PC-9 (cell line): Measurements from ENCODE around the gene MPIG6B. TPM values are rescaled to one million over a fixed set of nuclear protein-coding genes. Genes with fewer than 3 reads are reported as not detected.

ENCODE experiments used
- BruUV-seq: library from RNA; stranded (reverse); fragments of 400-500 nt; replicated peaks from 2 replicates; lab custom pipeline; 2021; lab: Mats Ljungman, UMichigan
- CTCF ChIA-PET: fragments of 300-600 bp; sonication (Branson Sonifier 250); formaldehyde crosslinking; loops from one replicate; lab custom pipeline; 2022; ENCODE audit warnings: antibody characterized with exemption; lab: Charles Lee
- POLR2A ChIA-PET: fragments of 300-600 bp; sonication (Branson Sonifier 250); formaldehyde crosslinking; loops from one replicate; lab custom pipeline; 2022; ENCODE audit warnings: antibody characterized with exemption; ENCODE audit not compliant: unreplicated experiment; lab: Charles Lee
- DNase-seq, 2 experiments: peaks; one replicate each; pipeline versions ENCODE4 v3.0.0 to v3.0.0-alpha.2; 2015 to 2022; ENCODE audit warnings: mixed read lengths in 1 of 2
- H2AFZ ChIP-seq: fragments of 200-600 bp; sonication (generic); 2 replicates; pipeline ENCODE4 v1.8.1; 2017; ENCODE audit warnings: antibody characterized with exemption
- H3F3A ChIP-seq: fragments of 200-600 bp; sonication (generic); 2 replicates; pipeline ENCODE4 v1.8.1; 2017; ENCODE audit warnings: antibody characterized with exemption, mild to moderate bottlenecking, low read depth; ENCODE audit not compliant: insufficient read depth
- H3K27ac ChIP-seq: fragments of 200-600 bp; sonication (generic); 2 replicates; pipeline ENCODE4 v1.6.1; 2016; ENCODE audit warnings: mixed run types
- H3K27me3 ChIP-seq: fragments of 200-600 bp; sonication (generic); 2 replicates; pipeline ENCODE4 v1.6.1; 2016; ENCODE audit warnings: low read depth, mixed run types; ENCODE audit not compliant: insufficient read depth
- H3K36me3 ChIP-seq: fragments of 200-600 bp; sonication (generic); 2 replicates; pipeline ENCODE4 v1.6.1; 2016; ENCODE audit warnings: low read depth, mixed run types
- H3K4me1 ChIP-seq: fragments of 200-600 bp; sonication (generic); replicated peaks from 2 replicates; pipeline ENCODE4 v1.6.1; 2016; ENCODE audit warnings: mixed run types; ENCODE audit not compliant: insufficient read depth
- H3K4me2 ChIP-seq: fragments of 200-600 bp; sonication (generic); 2 replicates; pipeline ENCODE4 v1.6.1; 2017; ENCODE audit warnings: mixed run types
- H3K4me3 ChIP-seq: fragments of 200-600 bp; sonication (generic); 2 replicates; pipeline ENCODE4 v1.6.1; 2016; ENCODE audit warnings: mixed run types
- H3K79me2 ChIP-seq: fragments of 200-600 bp; sonication (generic); 2 replicates; pipeline ENCODE4 v1.6.1; 2017; ENCODE audit warnings: low read depth, mixed run types
- H3K9me2 ChIP-seq: fragments of 200-600 bp; sonication (generic); 2 replicates; pipeline ENCODE4 v1.8.1; 2017; ENCODE audit warnings: mild to moderate bottlenecking; ENCODE audit not compliant: insufficient read depth
- H3K9me3 ChIP-seq: fragments of 200-600 bp; sonication (generic); 2 replicates; pipeline ENCODE4 v1.8.1; 2016; ENCODE audit warnings: low read depth; ENCODE audit not compliant: insufficient read depth
- H4K20me1 ChIP-seq: fragments of 200-600 bp; sonication (generic); 2 replicates; pipeline ENCODE4 v1.8.1; 2017; ENCODE audit not compliant: insufficient read depth
- EZH2 ChIP-seq: fragments of 200-600 bp; sonication (generic); IDR thresholded peaks from 2 replicates; pipeline ENCODE4 v1.8.0; 2017; ENCODE audit warnings: antibody characterized with exemption, low read depth
- intact Hi-C: fragments of 100-400 bp; cut with micrococcal nuclease; formaldehyde crosslinking; loops from one replicate; pipeline ENCODE4 v1.10.0; 2022; ENCODE audit not compliant: unreplicated experiment
- total RNA-seq: library from RNA; stranded (reverse); gene quantifications from 2 replicates; pipeline ENCODE4 v1.2.3, GENCODE V29; 2021
- TF ChIP-seq, protein P1 (sequence below): fragments of 200-600 bp; sonication (generic); conservative IDR thresholded peaks from 2 replicates; pipeline ENCODE4 v1.6.1; 2017; ENCODE audit warnings: mixed run types, antibody characterized with exemption, mild to moderate bottlenecking, moderate library complexity

Gene MPIG6B
- total RNA-seq, 1 experiment from 2014 or later, result 0.59 TPM

DNA sequence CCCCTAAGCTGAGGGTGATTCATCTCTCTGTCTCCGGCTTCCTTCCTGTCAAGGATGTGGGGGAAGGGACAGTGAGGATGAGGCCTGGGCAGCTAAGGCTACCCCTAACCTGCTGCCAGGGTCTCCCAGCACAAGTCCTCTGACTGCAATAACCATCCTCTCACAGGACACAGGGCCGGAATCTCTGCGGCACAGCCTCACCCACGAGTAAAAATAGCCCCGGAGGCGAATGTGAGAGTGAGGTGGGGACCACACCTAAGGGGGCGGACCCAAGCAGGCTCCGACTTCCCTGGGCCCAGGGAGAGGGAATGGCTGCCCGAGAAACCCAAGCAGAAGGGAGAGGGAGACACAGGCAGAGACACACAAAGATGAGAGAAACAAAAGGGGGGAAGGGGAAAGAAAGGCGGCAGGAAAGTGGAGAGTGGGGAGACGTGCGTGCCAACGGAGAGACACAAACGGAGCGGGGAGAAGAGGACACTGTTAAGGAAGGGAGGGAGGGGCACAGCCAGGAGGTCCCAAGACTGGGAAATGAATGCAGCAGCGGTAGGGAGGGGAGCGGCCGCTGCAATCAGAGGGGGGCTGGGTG lies 11.7 kb downstream of the MPIG6B start:
- peaks cover 29% of the 10 kb centered on the region for H4K20me1 ChIP-seq
- no peaks in the 10 kb centered on the region for H3K9me2 ChIP-seq
- H3K9me3 ChIP-seq, result no peaks in the 10 kb centered on the region
- peak overlapping the region; percentile 86 for H3K4me3 ChIP-seq
- peak overlapping the region; percentile 73 for H3K27ac ChIP-seq
- peaks cover 37% of the 10 kb centered on the region for H3K36me3 ChIP-seq
- peak; percentile 68 to 72 for DNase-seq
- BruUV-seq, result no TSS peak
- peaks cover 74% of the 10 kb centered on the region for H3F3A ChIP-seq
- peaks cover 51% of the 10 kb centered on the region for H3K79me2 ChIP-seq
- peaks cover 39% of the 10 kb centered on the region for H3K4me1 ChIP-seq
- no peak overlapping the region for H2AFZ ChIP-seq
- intact Hi-C loops, result loop anchor here (2.0 to 10.0 kb wide), 3 partner anchors 58 to 238 kb away; partner anchors contain the start of genes ATP6V1G2, DDX39B, MICB and NFKBIL1
- CTCF ChIA-PET, result interaction anchor here (0.5 to 0.6 kb wide), 2 partner anchors 35 to 43 kb away, joined by 3 to 9 read pairs; no protein-coding TSS in a partner anchor
- H3K27me3 ChIP-seq, result no peaks in the 10 kb centered on the region
- no peak for TF ChIP-seq EZH2
- TF ChIP-seq, protein P1, sequence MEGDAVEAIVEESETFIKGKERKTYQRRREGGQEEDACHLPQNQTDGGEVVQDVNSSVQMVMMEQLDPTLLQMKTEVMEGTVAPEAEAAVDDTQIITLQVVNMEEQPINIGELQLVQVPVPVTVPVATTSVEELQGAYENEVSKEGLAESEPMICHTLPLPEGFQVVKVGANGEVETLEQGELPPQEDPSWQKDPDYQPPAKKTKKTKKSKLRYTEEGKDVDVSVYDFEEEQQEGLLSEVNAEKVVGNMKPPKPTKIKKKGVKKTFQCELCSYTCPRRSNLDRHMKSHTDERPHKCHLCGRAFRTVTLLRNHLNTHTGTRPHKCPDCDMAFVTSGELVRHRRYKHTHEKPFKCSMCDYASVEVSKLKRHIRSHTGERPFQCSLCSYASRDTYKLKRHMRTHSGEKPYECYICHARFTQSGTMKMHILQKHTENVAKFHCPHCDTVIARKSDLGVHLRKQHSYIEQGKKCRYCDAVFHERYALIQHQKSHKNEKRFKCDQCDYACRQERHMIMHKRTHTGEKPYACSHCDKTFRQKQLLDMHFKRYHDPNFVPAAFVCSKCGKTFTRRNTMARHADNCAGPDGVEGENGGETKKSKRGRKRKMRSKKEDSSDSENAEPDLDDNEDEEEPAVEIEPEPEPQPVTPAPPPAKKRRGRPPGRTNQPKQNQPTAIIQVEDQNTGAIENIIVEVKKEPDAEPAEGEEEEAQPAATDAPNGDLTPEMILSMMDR, result no peak
- H3K4me2 ChIP-seq, result peak overlapping the region; percentile 83
- POLR2A ChIA-PET, result interaction anchor here (0.6 to 0.7 kb wide), 2 partner anchors 71 to 152 kb away, joined by 4 to 13 read pairs; no protein-coding TSS in a partner anchor

DNA sequence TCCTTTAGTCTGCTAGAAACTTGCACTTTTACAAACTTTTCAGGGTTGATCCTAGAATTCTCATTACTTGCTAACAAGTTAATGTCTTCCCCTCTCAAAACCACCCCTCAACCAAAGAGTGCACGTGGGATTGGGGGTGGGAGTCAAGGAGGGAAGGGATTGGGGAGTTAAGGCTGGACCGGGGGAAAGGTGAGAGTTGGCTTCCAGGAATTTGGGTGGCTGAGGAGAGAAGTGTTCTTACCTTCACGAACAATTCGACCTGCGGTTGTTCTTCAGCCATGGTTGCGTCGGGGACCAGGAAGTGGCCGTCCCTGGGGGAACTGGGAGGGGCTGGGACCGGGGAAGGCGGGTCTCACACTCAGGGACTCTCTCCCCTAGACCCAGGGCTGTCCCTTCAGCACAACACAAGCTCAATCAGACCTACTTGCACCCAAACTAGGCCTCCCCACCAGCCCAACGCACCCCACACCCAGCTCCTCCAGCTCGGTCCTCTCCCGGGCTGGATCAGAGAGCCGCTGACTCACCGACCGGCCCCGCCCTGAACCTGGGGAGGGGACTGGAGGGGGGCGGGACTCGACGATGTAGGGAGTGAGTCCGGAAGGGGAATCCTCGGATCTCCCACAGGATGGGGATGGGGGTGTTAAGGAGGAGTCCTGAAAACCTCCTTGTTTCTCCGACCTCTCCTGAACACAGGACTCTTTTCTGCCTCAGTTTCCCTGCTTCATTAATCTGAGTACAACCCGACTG lies 13.0 kb downstream of the MPIG6B start, which contains the start of gene CLIC1:
Gene CLIC1 (minus strand): TSS at position 510 of the 747 bp plus-strand sequence. CDS start 230 bp downstream, at position 280.
- TF ChIP-seq EZH2, result no peak
- TF ChIP-seq, protein P1, result no peak
- intact Hi-C loops, result loop anchor here (5.0 to 10.0 kb wide), 2 partner anchors 191 to 239 kb away; partner anchors contain the start of genes ATP6V1G2, DDX39B, MICB and NFKBIL1
- Histone ChIP-seq H3F3A (peaks cover 61% of the 10 kb centered on the region), H3K79me2 (peaks cover 57% of the 10 kb centered on the region), H2AFZ (peak within 1 kb of the TSS; percentile 75), H3K4me3 (peak within 1 kb of the TSS; percentile 86), H3K4me2 (peak within 1 kb of the TSS; percentile 83), H4K20me1 (peaks cover 21% of the 10 kb centered on the region; the same call in 1 of the 2 replicates), H3K9me2 (no peaks in the 10 kb centered on the region), H3K9me3 (no peaks in the 10 kb centered on the region), H3K4me1 (peaks cover 44% of the 10 kb centered on the region), H3K27ac (peak within 1 kb of the TSS; percentile 79), H3K36me3 (peaks cover 30% of the 10 kb centered on the region), H3K27me3 (no peaks in the 10 kb centered on the region)
- ChIA-PET CTCF (interaction anchor here (3.2 kb wide), 1 partner anchor 34 kb away, joined by 10 read pairs; no protein-coding TSS in a partner anchor), POLR2A (interaction anchor here (0.6 to 1.5 kb wide), 7 partner anchors 10 to 162 kb away, joined by 3 to 6 read pairs (median 3); no protein-coding TSS in a partner anchor)
- peak; percentile 79 to 83 for DNase-seq
- BruUV-seq, result TSS peak; percentile 60

DNA sequence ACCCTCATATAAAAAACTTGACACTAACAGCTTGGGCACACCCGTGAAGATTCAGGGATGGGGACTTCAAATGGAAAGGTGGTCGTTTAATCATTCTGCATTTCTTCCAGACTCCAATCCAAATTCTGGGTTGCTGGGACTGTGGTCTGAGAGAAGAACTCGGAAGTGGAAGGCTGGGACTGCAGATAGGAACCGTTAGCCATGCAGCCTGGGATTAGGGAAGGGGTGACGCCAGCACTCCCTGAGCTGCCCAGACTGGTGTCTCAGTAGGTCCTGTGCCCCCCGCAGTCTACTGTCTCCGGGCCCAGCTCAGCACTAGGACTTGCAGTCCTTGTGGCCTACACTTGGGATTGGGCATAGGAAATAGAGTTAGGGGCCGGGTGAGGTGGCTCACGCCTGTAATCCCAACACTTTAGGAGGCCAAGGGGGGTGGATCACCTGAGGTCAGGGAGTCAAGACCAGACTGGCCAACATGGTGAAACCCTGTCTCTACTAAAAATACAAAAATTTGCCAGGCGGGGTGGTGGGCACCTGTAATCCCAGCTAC lies 13.7 kb downstream of the MPIG6B start:
- intact Hi-C loops, result loop anchor here (5.0 to 10.0 kb wide), 2 partner anchors 192 to 240 kb away; partner anchors contain the start of genes ATP6V1G2, DDX39B, MICB and NFKBIL1
- Histone ChIP-seq H2AFZ (peak overlapping the region; percentile 75), H3K9me2 (no peaks in the 10 kb centered on the region), H3K4me1 (peaks cover 44% of the 10 kb centered on the region), H3F3A (peaks cover 59% of the 10 kb centered on the region), H3K27ac (peak overlapping the region; percentile 73), H3K4me3 (peak overlapping the region; percentile 86), H3K79me2 (peaks cover 57% of the 10 kb centered on the region), H3K4me2 (peak overlapping the region; percentile 83), H3K27me3 (no peaks in the 10 kb centered on the region), H3K9me3 (no peaks in the 10 kb centered on the region), H4K20me1 (peaks cover 21% of the 10 kb centered on the region; the same call in 1 of the 2 replicates), H3K36me3 (peaks cover 27% of the 10 kb centered on the region)
- no peak for TF ChIP-seq EZH2
- TF ChIP-seq, protein P1, result no peak
- DNase-seq, result no peak
- ChIA-PET CTCF (interaction anchor here (3.2 kb wide), 1 partner anchor 33 kb away, joined by 10 read pairs; no protein-coding TSS in a partner anchor), POLR2A (interaction anchor here (0.5 to 1.5 kb wide), 7 partner anchors 9 to 161 kb away, joined by 3 to 6 read pairs (median 3); partner anchors contain the start of gene HSPA1B)
- TSS peak; percentile 15 for BruUV-seq
